ENCODE data around the gene CSNK1G1.
"Not testable (repeated sequence)": the region's sequence is repeated elsewhere in the genome, so short reads cannot be mapped to it uniquely, and the experiment has no call there.

The CSNK1G1 gene

DNA sequence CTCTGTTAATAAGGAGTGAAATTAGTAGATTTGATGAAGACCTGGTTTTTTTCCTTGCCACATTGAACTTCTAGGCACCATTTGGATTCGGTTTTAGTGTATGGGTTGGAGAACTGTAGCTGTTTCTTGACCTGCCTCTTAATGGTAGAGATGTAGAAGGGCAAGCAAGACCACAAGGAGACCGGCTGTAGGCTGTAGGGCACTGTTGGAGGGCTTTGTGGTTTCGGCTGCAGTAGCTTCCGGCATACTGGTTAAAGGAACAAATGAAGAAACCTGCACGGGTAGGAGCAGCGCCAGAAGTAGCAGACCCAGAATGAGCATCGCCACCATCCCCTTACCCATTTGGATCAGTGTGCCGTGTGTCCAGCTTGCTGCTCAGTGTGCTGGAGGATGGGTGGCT is 17.4 kb upstream of the CSNK1G1 start:
- Histone ChIP-seq H3K27me3 (ENCODE audit: insufficient read depth, low read length) (no peaks in the 10 kb centered on the region), H3K14ac (ENCODE audit: low read length) (no peak overlapping the region), H2AK5ac (ENCODE audit: low read length) (no peak overlapping the region), H3K4me3 (ENCODE audit: low read depth, low read length) (no peak overlapping the region), H3K36me3 (ENCODE audit: control insufficient read depth in 1 of 2, insufficient read depth in 2 of 2, low read length in 2 of 2) (peaks cover 15 to 17% of the 10 kb centered on the region in 2 experiments), H2BK120ac (ENCODE audit: insufficient read depth, low read length, poor library complexity) (no peak overlapping the region), H3K18ac (ENCODE audit: low read length) (no peak overlapping the region), H3K79me1 (ENCODE audit: low read length) (no peaks in the 10 kb centered on the region), H3K79me2 (ENCODE audit: control insufficient read depth, insufficient read depth, low read length, poor library complexity) (no peaks in the 10 kb centered on the region), H4K8ac (ENCODE audit: low read depth, low read length) (no peak overlapping the region), H3K9me3 (ENCODE audit: insufficient read depth, low read depth, low read length) (no peaks in the 10 kb centered on the region), H3K23ac (ENCODE audit: low read length) (no peak overlapping the region), H3K4me2 (ENCODE audit: low read length) (no peak overlapping the region), H4K12ac (ENCODE audit: low read depth, low read length) (no peak overlapping the region), H3K27ac (ENCODE audit: low read depth, low read length) (no peak overlapping the region), H3K4me1 (ENCODE audit: control insufficient read depth in 1 of 2, insufficient read depth in 2 of 2, low read length in 2 of 2) (no peaks in the 10 kb centered on the region), H4K91ac (ENCODE audit: low read depth, low read length) (no peak overlapping the region), H2AFZ (ENCODE audit: insufficient read depth, low read length, poor library complexity) (no peak overlapping the region), H3K9ac (ENCODE audit: low read length) (no peak overlapping the region), H3K4ac (ENCODE audit: low read depth, low read length) (no peak overlapping the region), H2BK12ac (ENCODE audit: low read length) (no peak overlapping the region), H2BK5ac (ENCODE audit: low read depth, low read length, poor library complexity) (no peak overlapping the region)
- whole genome bisulfite sequencing (ENCODE audit: extremely low coverage, insufficient coverage, insufficient read length) = no CpG with 5 or more reads among the region's 8 CpGs
- DNase-seq = no peak

- H3K4ac ChIP-seq (ENCODE audit: low read depth, low read length); H3K23ac ChIP-seq (ENCODE audit: low read length); H2BK12ac ChIP-seq (ENCODE audit: low read length); H3K9me3 ChIP-seq (ENCODE audit: insufficient read depth, low read depth, low read length); H3K9ac ChIP-seq (ENCODE audit: low read length); H4K8ac ChIP-seq (ENCODE audit: low read depth, low read length); H2AFZ ChIP-seq (ENCODE audit: insufficient read depth, low read length, poor library complexity); H3K4me1 ChIP-seq (ENCODE audit: control insufficient read depth in 1 of 2, insufficient read depth in 2 of 2, low read length in 2 of 2); H3K27ac ChIP-seq (ENCODE audit: low read depth, low read length); H2BK5ac ChIP-seq (ENCODE audit: low read depth, low read length, poor library complexity); H2BK120ac ChIP-seq (ENCODE audit: insufficient read depth, low read length, poor library complexity); DNase-seq; H3K27me3 ChIP-seq (ENCODE audit: insufficient read depth, low read length); H2AK5ac ChIP-seq (ENCODE audit: low read length); H3K18ac ChIP-seq (ENCODE audit: low read length); H3K14ac ChIP-seq (ENCODE audit: low read length); H3K79me1 ChIP-seq (ENCODE audit: low read length); H3K4me3 ChIP-seq (ENCODE audit: low read depth, low read length); H3K79me2 ChIP-seq (ENCODE audit: control insufficient read depth, insufficient read depth, low read length, poor library complexity); H4K12ac ChIP-seq (ENCODE audit: low read depth, low read length); H3K4me2 ChIP-seq (ENCODE audit: low read length); H4K91ac ChIP-seq (ENCODE audit: low read depth, low read length): not testable (repeated sequence)
- no CpG with 5 or more reads among the region's 8 CpGs for WGBS (ENCODE audit: extremely low coverage, insufficient coverage, insufficient read length)
- peaks cover 14 to 17% of the 10 kb centered on the region in 2 experiments for H3K36me3 ChIP-seq (ENCODE audit: control insufficient read depth in 1 of 2, insufficient read depth in 2 of 2, low read length in 2 of 2)
Measured at GRCh38 chr15:64371383-64371782, 15.4 kb upstream of the CSNK1G1 start.

DNA sequence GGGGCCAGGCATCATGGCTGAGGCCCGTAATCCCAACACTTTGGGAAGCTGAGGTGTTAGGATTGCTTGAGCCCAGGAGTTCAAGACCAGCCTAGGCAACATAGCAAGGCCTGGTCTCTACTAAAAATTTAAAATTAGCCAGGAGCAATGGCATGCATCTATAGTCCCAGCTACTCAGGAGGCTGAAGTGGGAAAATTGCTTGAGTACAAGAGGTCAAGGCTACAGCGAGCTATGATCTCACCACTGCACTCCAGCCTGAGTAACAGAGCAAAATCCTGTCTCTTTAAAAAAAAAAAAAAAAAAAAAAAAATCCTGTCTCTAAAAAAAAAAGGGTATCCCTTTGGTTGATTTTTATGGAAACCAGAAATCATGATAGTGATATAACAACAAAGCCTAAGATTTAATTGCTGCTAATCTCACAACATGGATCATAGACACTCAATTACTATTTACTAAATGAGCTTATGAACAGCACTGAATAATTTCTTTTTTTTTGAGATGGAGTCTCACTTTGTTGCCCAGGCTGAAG is 13.2 kb upstream of the CSNK1G1 start:
- Histone ChIP-seq H3K4me2 (ENCODE audit: low read length) (no peak overlapping the region), H4K12ac (ENCODE audit: low read depth, low read length) (no peak overlapping the region), H3K4me1 (ENCODE audit: control insufficient read depth in 1 of 2, insufficient read depth in 2 of 2, low read length in 2 of 2) (no peaks in the 10 kb centered on the region), H2BK12ac (ENCODE audit: low read length) (no peak overlapping the region), H3K79me1 (ENCODE audit: low read length) (no peaks in the 10 kb centered on the region), H2AK5ac (ENCODE audit: low read length) (no peak overlapping the region), H3K36me3 (ENCODE audit: control insufficient read depth in 1 of 2, insufficient read depth in 2 of 2, low read length in 2 of 2) (peaks cover 6 to 8% of the 10 kb centered on the region in 2 experiments), H3K18ac (ENCODE audit: low read length) (no peak overlapping the region), H3K27ac (ENCODE audit: low read depth, low read length) (no peak overlapping the region), H3K4me3 (ENCODE audit: low read depth, low read length) (no peak overlapping the region), H3K79me2 (ENCODE audit: control insufficient read depth, insufficient read depth, low read length, poor library complexity) (no peaks in the 10 kb centered on the region), H2BK120ac (ENCODE audit: insufficient read depth, low read length, poor library complexity) (no peak overlapping the region), H3K9ac (ENCODE audit: low read length) (no peak overlapping the region), H2AFZ (ENCODE audit: insufficient read depth, low read length, poor library complexity) (no peak overlapping the region), H3K4ac (ENCODE audit: low read depth, low read length) (no peak overlapping the region), H4K91ac (ENCODE audit: low read depth, low read length) (no peak overlapping the region), H2BK5ac (ENCODE audit: low read depth, low read length, poor library complexity) (no peak overlapping the region), H3K14ac (ENCODE audit: low read length) (no peak overlapping the region), H3K23ac (ENCODE audit: low read length) (no peak overlapping the region), H3K9me3 (ENCODE audit: insufficient read depth, low read depth, low read length) (no peaks in the 10 kb centered on the region), H4K8ac (ENCODE audit: low read depth, low read length) (no peak overlapping the region), H3K27me3 (ENCODE audit: insufficient read depth, low read length) (no peaks in the 10 kb centered on the region)
- WGBS (ENCODE audit: extremely low coverage, insufficient coverage, insufficient read length) = no CpG with 5 or more reads among the region's 2 CpGs
- DNase-seq = no peak

DNA sequence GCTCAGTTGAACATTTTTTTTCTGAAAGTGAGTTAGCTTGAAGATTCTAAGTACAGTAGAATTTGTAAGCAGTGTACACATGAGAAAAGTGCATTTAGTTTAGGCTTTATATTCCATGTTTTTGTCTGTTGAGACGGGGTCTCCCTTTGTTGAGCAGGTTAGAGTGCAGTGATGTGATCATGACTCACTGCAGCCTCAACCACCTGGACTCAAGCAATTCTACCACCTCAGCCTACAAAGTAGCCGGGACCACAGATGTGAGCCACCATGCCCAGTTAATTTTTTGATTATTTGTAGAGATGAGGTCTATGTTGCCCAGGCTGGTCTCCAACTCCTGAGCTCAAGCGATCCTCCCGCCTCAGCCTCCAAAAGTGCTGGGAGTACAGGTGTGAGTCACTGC is 5.3 kb upstream of the CSNK1G1 start:
- no peak overlapping the region for H4K12ac ChIP-seq (ENCODE audit: low read depth, low read length)
- H3K4me3 ChIP-seq (ENCODE audit: low read depth, low read length) = no peak overlapping the region
- no peak overlapping the region for H2AK5ac ChIP-seq (ENCODE audit: low read length)
- no peak for DNase-seq
- no peaks in the 10 kb centered on the region for H3K36me3 ChIP-seq (ENCODE audit: control insufficient read depth in 1 of 2, insufficient read depth in 2 of 2, low read length in 2 of 2)
- H3K4me2 ChIP-seq (ENCODE audit: low read length) = no peak overlapping the region
- no peaks in the 10 kb centered on the region for H3K79me2 ChIP-seq (ENCODE audit: control insufficient read depth, insufficient read depth, low read length, poor library complexity)
- no peaks in the 10 kb centered on the region for H3K4me1 ChIP-seq (ENCODE audit: control insufficient read depth in 1 of 2, insufficient read depth in 2 of 2, low read length in 2 of 2)
- no peak overlapping the region for H2BK12ac ChIP-seq (ENCODE audit: low read length)
- no peak overlapping the region for H3K23ac ChIP-seq (ENCODE audit: low read length)
- H3K9ac ChIP-seq (ENCODE audit: low read length) = no peak overlapping the region
- no peaks in the 10 kb centered on the region for H3K9me3 ChIP-seq (ENCODE audit: insufficient read depth, low read depth, low read length)
- H3K79me1 ChIP-seq (ENCODE audit: low read length) = no peaks in the 10 kb centered on the region
- no peak overlapping the region for H3K27ac ChIP-seq (ENCODE audit: low read depth, low read length)
- H2BK120ac ChIP-seq (ENCODE audit: insufficient read depth, low read length, poor library complexity) = no peak overlapping the region
- H4K8ac ChIP-seq (ENCODE audit: low read depth, low read length) = no peak overlapping the region
- no peak overlapping the region for H2BK5ac ChIP-seq (ENCODE audit: low read depth, low read length, poor library complexity)
- H3K27me3 ChIP-seq (ENCODE audit: insufficient read depth, low read length) = no peaks in the 10 kb centered on the region
- no peak overlapping the region for H3K18ac ChIP-seq (ENCODE audit: low read length)
- no peak overlapping the region for H3K4ac ChIP-seq (ENCODE audit: low read depth, low read length)
- no CpG with 5 or more reads among the region's 4 CpGs for WGBS (ENCODE audit: extremely low coverage, insufficient coverage, insufficient read length)
- H4K91ac ChIP-seq (ENCODE audit: low read depth, low read length) = no peak overlapping the region
- no peak overlapping the region for H2AFZ ChIP-seq (ENCODE audit: insufficient read depth, low read length, poor library complexity)
- no peak overlapping the region for H3K14ac ChIP-seq (ENCODE audit: low read length)
